ENCODE data around the gene ROS1.
"Not testable (repeated sequence)": the region's sequence is repeated elsewhere in the genome, so short reads cannot be mapped to it uniquely, and the experiment has no call there.

Gene ROS1

GRCh38 chr6:117387454-117387974, 38.2 kb downstream of the ROS1 start:
- in situ Hi-C loops (cut with MboI; ENCODE audit: low sequenced_read_pairs), result no loop called here
- H3K36me3 ChIP-seq (replicated peaks), result no peaks in the 10 kb centered on the region
- no peak for DNase-seq (ENCODE audit: low spot score in 2 of 2)
- H3K4me3 ChIP-seq, result no peak overlapping the region
- no peaks in the 10 kb centered on the region for H3K4me1 ChIP-seq
- H3K9me3 ChIP-seq, result no peaks in the 10 kb centered on the region
- H3K27me3 ChIP-seq (ENCODE audit: low read depth), result peaks cover 20% of the 10 kb centered on the region

GRCh38 chr6:117384659-117385058, 41.1 kb downstream of the ROS1 start:
- H3K9me3 ChIP-seq, result no peaks in the 10 kb centered on the region
- no peaks in the 10 kb centered on the region for H3K4me1 ChIP-seq
- no peaks in the 10 kb centered on the region for H3K36me3 ChIP-seq (replicated peaks)
- peaks cover 10% of the 10 kb centered on the region for H3K27me3 ChIP-seq (ENCODE audit: low read depth)
- DNase-seq (ENCODE audit: low spot score in 2 of 2), result no peak
- in situ Hi-C loops (cut with MboI; ENCODE audit: low sequenced_read_pairs), result no loop called here
- no peak overlapping the region for H3K4me3 ChIP-seq

GRCh38 chr6:117381749-117382148, 44.0 kb downstream of the ROS1 start:
- no peaks in the 10 kb centered on the region for H3K36me3 ChIP-seq (replicated peaks)
- H3K27me3 ChIP-seq (ENCODE audit: low read depth), result peaks cover 16% of the 10 kb centered on the region
- H3K4me3 ChIP-seq, result no peak overlapping the region
- DNase-seq (ENCODE audit: low spot score in 2 of 2), result no peak
- in situ Hi-C loops (cut with MboI; ENCODE audit: low sequenced_read_pairs), result no loop called here
- H3K4me1 ChIP-seq, result no peaks in the 10 kb centered on the region
- H3K9me3 ChIP-seq, result no peaks in the 10 kb centered on the region

- H3K4me3 ChIP-seq, result no peak overlapping the region
- no peak for DNase-seq (ENCODE audit: low spot score in 2 of 2)
- peaks cover 16% of the 10 kb centered on the region for H3K27me3 ChIP-seq (ENCODE audit: low read depth)
- H3K36me3 ChIP-seq (replicated peaks), result no peaks in the 10 kb centered on the region
- in situ Hi-C loops (cut with MboI; ENCODE audit: low sequenced_read_pairs), result no loop called here
- no peaks in the 10 kb centered on the region for H3K4me1 ChIP-seq
- no peaks in the 10 kb centered on the region for H3K9me3 ChIP-seq
Measured at GRCh38 chr6:117380298-117380697, 45.4 kb downstream of the ROS1 start.

GRCh38 chr6:117375446-117375845, 50.3 kb downstream of the ROS1 start:
- Histone ChIP-seq H3K4me3 (no peak overlapping the region), H3K4me1 (no peaks in the 10 kb centered on the region), H3K9me3 (no peaks in the 10 kb centered on the region), H3K27me3 (ENCODE audit: low read depth) (peaks cover 12% of the 10 kb centered on the region), H3K36me3 (replicated peaks) (no peaks in the 10 kb centered on the region)
- in situ Hi-C loops (cut with MboI; ENCODE audit: low sequenced_read_pairs), result no loop called here
- DNase-seq (ENCODE audit: low spot score in 2 of 2), result no peak

DNA sequence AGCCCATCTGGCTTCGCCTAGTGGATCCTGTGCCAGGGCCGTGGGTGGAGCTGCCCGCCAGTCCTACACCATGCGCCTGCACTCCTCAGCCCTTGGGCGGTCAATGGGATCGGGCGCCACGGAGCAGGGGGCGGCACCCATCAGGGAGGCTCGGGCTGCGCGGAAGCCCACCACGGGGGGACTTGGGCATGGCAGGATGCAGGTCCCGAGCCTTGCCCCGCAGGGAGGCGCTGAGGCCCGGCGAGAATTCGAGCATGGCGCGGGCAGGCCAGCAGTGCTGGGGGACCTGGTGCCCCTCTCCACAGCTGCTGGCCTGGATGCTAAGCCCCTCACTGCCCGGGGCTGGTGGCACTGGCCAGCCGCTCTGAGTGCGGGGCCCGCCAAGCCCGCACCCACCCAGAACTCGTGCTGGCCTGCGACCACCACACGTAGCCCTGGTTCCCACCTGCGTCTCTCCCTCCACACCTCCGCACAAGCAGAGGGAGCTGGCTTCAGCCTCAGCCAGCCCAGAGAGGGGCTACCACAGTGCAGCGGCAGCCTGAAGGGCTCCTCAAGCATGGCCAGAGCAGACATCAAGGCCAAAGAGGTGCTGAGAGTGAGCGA, 52.4 kb downstream of the ROS1 start:
- DNase-seq (ENCODE audit: low spot score in 2 of 2), result no peak
- in situ Hi-C loops (cut with MboI; ENCODE audit: low sequenced_read_pairs), result no loop called here
- Histone ChIP-seq H3K4me3 (no peak overlapping the region), H3K27me3 (ENCODE audit: low read depth) (no peaks in the 10 kb centered on the region), H3K36me3 (replicated peaks) (no peaks in the 10 kb centered on the region), H3K4me1 (no peaks in the 10 kb centered on the region), H3K9me3 (no peaks in the 10 kb centered on the region)

DNA sequence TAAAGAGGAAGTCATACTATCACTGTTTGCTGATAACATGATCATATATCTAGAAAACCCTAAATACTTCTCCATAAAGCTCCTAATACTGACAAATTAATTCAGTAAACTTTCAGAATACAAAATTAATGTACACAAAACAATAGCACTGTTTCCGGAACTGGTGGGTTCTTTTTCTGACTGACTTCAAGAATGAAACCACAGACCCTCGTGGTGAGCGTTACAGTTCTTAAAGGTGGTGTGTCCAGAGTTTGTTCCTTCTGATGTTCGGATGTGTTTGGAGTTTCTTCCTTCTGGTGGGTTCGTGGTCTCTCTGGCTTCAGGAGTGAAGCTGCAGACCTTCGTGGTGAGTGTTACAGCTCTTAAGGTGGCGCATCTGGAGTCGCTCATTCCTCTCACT, 53.5 kb downstream of the ROS1 start:
- DNase-seq (ENCODE audit: low spot score in 2 of 2), result not testable (repeated sequence)

DNA sequence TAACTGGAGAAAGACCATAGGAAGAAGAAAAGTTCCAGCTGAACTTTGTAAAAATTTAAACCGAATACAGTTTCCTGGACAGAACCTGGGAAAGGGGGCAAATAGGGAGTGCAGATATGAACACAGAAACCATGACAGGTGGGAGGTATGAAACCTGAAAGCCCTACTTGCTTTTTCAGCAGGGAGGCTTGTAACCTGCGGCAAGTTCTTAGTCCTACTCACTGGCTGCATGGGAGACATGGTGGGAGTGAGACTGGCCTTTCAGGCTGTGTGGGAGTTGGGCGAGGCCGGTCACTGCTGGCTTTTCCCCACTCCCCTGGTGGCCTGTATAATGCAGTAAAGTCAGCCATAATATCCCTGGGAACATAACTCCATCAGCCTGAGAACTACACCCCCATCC, 54.2 kb downstream of the ROS1 start:
- H3K4me1 ChIP-seq, result no peaks in the 10 kb centered on the region
- 0 out of 2 replicates have a peak, but pooled peaks cover 3% of the 10 kb centered on the region for H3K27me3 ChIP-seq (ENCODE audit: low read depth)
- no peak overlapping the region for H3K4me3 ChIP-seq
- in situ Hi-C loops (cut with MboI; ENCODE audit: low sequenced_read_pairs), result no loop called here
- H3K36me3 ChIP-seq (replicated peaks), result no peaks in the 10 kb centered on the region
- no peaks in the 10 kb centered on the region for H3K9me3 ChIP-seq
- DNase-seq (ENCODE audit: low spot score in 2 of 2), result no peak

More for the DNA sequence above, 53.5 kb downstream of the ROS1 start:
- H3K27me3 ChIP-seq (ENCODE audit: low read depth); in situ Hi-C loops (cut with MboI; ENCODE audit: low sequenced_read_pairs); H3K36me3 ChIP-seq (replicated peaks); H3K4me1 ChIP-seq; H3K4me3 ChIP-seq; H3K9me3 ChIP-seq: not testable (repeated sequence)

GRCh38 chr6:117359581-117359980, 66.2 kb downstream of the ROS1 start:
- Histone ChIP-seq H3K4me3 (no peak overlapping the region), H3K9me3 (no peaks in the 10 kb centered on the region), H3K4me1 (no peaks in the 10 kb centered on the region), H3K36me3 (replicated peaks) (no peaks in the 10 kb centered on the region), H3K27me3 (ENCODE audit: low read depth) (peaks cover 19% of the 10 kb centered on the region)
- no peak for DNase-seq (ENCODE audit: low spot score in 2 of 2)
- in situ Hi-C loops (cut with MboI; ENCODE audit: low sequenced_read_pairs), result loop anchor here (10.0 kb wide), 1 partner anchor 465 kb away; no protein-coding TSS in a partner anchor

DNA sequence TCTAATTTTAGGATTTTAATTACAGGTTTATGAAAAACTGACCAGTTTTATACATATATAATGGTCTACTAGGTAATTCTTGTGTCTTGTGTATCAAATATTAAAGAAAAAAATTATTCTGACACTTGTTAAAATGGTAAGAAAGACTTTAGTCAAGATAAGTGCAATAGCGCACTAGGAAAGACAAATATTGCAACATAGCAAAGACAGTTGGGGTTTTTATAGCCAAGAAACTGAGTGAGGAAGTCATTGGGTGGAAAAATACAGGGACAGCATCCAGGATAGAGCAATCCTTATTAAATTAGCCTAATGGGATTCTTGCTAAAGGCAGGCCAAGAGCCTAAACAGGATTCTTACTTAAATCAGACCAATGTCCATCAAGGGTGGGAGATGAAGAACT, 71.1 kb downstream of the ROS1 start:
- Histone ChIP-seq H3K36me3 (replicated peaks) (no peaks in the 10 kb centered on the region), H3K4me3 (no peak overlapping the region), H3K27me3 (ENCODE audit: low read depth) (peaks cover 5% of the 10 kb centered on the region; the same call in 1 of the 2 replicates), H3K4me1 (no peaks in the 10 kb centered on the region), H3K9me3 (no peaks in the 10 kb centered on the region)
- no peak for DNase-seq (ENCODE audit: low spot score in 2 of 2)
- in situ Hi-C loops (cut with MboI; ENCODE audit: low sequenced_read_pairs), result loop anchor here (10.0 kb wide), 1 partner anchor 470 kb away; no protein-coding TSS in a partner anchor

- H3K27me3 ChIP-seq (ENCODE audit: low read depth), result peaks cover 5% of the 10 kb centered on the region; the same call in 1 of the 2 replicates
- no peak overlapping the region for H3K4me3 ChIP-seq
- H3K4me1 ChIP-seq, result no peaks in the 10 kb centered on the region
- H3K36me3 ChIP-seq (replicated peaks), result no peaks in the 10 kb centered on the region
- in situ Hi-C loops (cut with MboI; ENCODE audit: low sequenced_read_pairs), result loop anchor here (10.0 kb wide), 1 partner anchor 472 kb away; no protein-coding TSS in a partner anchor
- DNase-seq (ENCODE audit: low spot score in 2 of 2), result peak; percentile 11 to 15
- H3K9me3 ChIP-seq, result no peaks in the 10 kb centered on the region
Measured at GRCh38 chr6:117352466-117353081, 73.2 kb downstream of the ROS1 start.

DNA sequence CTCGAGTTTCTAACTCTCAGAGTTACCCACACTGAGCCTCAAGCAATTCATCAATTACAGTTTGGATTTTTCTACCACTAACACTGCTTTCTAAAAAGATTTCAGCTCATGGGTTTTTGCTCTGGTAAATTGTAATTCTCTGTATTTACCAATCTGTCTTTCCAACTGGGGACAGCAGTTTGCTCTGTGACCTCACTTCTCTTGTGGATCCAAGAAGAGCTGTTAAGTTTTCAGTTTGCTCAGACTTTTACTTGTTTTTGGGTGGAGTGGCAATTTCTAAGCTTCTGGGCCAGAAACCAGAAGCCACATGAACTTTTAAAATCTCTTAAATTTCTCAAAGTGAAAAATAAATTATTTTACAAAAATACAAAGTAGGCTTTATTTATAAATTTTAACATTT, 74.2 kb downstream of the ROS1 start:
- Histone ChIP-seq H3K9me3 (no peaks in the 10 kb centered on the region), H3K4me3 (no peak overlapping the region), H3K4me1 (no peaks in the 10 kb centered on the region), H3K27me3 (ENCODE audit: low read depth) (peaks cover 7% of the 10 kb centered on the region), H3K36me3 (replicated peaks) (no peaks in the 10 kb centered on the region)
- in situ Hi-C loops (cut with MboI; ENCODE audit: low sequenced_read_pairs), result loop anchor here (10.0 kb wide), 1 partner anchor 473 kb away; no protein-coding TSS in a partner anchor
- no peak for DNase-seq (ENCODE audit: low spot score in 2 of 2)

- DNase-seq (ENCODE audit: low spot score in 2 of 2), result peak in 1 of 2 experiments; percentile 49
- H3K27me3 ChIP-seq (ENCODE audit: low read depth), result peaks cover 19% of the 10 kb centered on the region
- in situ Hi-C loops (cut with MboI; ENCODE audit: low sequenced_read_pairs), result no loop called here
Measured at GRCh38 chr6:117346142-117346930, 79.4 kb downstream of the ROS1 start.

DNA sequence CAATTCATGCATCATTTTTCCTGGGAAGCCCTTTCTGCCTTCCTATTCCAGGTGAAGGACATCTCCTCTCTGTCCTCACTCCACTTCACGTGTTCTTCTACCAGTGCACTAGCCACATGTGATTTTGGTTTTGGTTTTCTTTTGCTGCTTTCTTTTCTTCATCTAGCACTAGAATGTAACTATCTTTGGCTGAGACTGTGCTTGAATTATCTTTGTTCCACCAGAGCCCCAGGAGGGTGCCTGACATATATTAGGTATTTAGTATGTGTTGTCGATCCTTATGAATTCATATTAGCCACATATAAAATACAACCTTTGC, 80.5 kb downstream of the ROS1 start:
- no peaks in the 10 kb centered on the region for H3K9me3 ChIP-seq
- H3K36me3 ChIP-seq (replicated peaks), result no peaks in the 10 kb centered on the region
- no peak for DNase-seq (ENCODE audit: low spot score in 2 of 2)
- in situ Hi-C loops (cut with MboI; ENCODE audit: low sequenced_read_pairs), result no loop called here
- no peak overlapping the region for H3K4me3 ChIP-seq
- H3K27me3 ChIP-seq (ENCODE audit: low read depth), result peaks cover 23% of the 10 kb centered on the region
- H3K4me1 ChIP-seq, result no peaks in the 10 kb centered on the region

More at GRCh38 chr6:117346142-117346930, 79.4 kb downstream of the ROS1 start:
- H3K36me3 ChIP-seq (replicated peaks), result no peaks in the 10 kb centered on the region
- no peaks in the 10 kb centered on the region for H3K4me1 ChIP-seq
- H3K4me3 ChIP-seq, result no peak overlapping the region
- no peaks in the 10 kb centered on the region for H3K9me3 ChIP-seq

Data from HAP-1 (cell line).